ENCODE measurements around the gene RPTOR.

RPTOR gene

DNA sequence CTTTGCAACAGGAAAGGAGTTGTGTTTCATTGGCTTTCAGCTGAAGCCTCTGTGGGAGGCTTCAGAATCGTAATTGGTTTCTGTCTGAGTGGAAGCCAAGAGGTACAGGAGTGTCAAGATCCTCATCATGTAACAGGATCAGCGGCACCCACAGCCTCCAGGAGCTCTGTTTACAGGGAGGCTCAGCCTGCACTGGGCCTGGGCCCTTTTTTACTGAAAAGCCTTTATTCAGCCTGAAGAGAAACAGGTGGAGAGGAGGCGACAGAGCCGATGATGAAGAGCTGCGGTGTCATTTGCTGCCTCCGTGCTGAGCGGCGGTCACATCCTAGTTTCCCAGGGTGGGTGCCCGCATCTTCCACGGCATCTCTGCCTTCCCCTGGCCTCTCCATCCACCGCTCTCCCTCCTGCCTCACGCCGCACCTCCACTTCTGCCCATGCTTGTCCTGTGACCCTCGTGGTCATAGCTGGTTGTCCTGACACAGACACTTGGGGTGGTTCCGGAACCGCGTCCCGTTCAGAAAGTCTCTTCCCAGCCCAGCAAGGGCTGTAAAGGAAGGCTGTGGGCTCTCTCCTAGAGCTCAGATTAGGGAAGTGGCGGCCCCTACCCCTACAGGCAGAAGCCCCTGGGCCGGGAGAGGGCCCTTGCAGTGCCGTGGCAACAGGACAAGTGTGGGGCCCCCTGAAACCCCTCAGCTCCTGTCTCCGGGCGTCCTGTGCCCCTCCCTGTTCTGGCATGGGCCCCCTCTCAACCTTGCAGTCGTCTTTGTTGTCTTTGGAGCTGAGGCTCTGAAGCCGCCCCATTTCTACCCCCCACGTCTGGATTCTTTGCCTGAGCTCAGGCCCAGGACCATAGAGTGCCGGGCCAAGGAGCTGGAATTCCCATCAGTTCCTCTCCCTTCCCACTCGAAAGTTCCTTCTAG is 393.1 kb downstream of the RPTOR start:
- Histone ChIP-seq H3K4me3 (ENCODE audit: low read depth, low read length, poor library complexity, severe bottlenecking) (no peak overlapping the region), H3K27ac (ENCODE audit: low read depth, low read length, poor library complexity, severe bottlenecking) (no peak overlapping the region), H3K9me2 (ENCODE audit: low read depth, low read length) (no peaks in the 10 kb centered on the region), H4K20me1 (ENCODE audit: insufficient read depth, low read length) (no peaks in the 10 kb centered on the region), H3K9me3 (ENCODE audit: low read length) (no peaks in the 10 kb centered on the region), H3K36me3 (ENCODE audit: insufficient read depth, low read length) (peaks cover 82% of the 10 kb centered on the region), H3K27me3 (ENCODE audit: insufficient read depth, low read length) (no peaks in the 10 kb centered on the region), H3K4me1 (ENCODE audit: insufficient read depth, low read length, severe bottlenecking) (no peaks in the 10 kb centered on the region), H3K4me2 (ENCODE audit: low read length) (no peak overlapping the region), H3F3A (ENCODE audit: insufficient read depth, low read length) (no peaks in the 10 kb centered on the region), H3K79me2 (ENCODE audit: insufficient read depth, low read length) (no peaks in the 10 kb centered on the region), H3K9ac (ENCODE audit: low read length) (no peak overlapping the region), H2AFZ (ENCODE audit: low read length) (no peak overlapping the region)
- no peak for TF ChIP-seq EZH2 (IDR thresholded peaks at IDR 0.05; ENCODE audit: borderline replicate concordance, low read length)

DNA sequence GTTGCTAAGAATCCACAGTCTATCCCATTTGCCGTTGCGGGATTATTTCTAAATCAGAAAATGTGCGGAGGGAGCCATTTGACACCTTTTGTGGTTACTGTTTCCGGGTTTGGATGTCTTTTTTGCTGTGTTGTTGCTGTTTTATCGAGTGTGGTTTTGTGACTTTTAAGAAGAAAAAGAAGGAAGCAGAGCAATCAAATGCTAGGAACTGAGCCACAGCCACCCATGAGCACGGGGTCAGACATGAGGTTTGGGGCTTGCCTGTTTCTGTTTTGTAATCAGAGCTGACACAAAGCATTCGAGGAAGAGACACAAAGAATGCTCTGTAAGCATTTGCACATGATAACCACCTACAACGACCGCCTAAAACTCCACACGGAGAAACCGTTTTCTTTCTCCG is 393.9 kb downstream of the RPTOR start:
- Histone ChIP-seq H3F3A (ENCODE audit: insufficient read depth, low read length) (no peaks in the 10 kb centered on the region), H2AFZ (ENCODE audit: low read length) (no peak overlapping the region), H3K4me2 (ENCODE audit: low read length) (no peak overlapping the region), H4K20me1 (ENCODE audit: insufficient read depth, low read length) (no peaks in the 10 kb centered on the region), H3K9ac (ENCODE audit: low read length) (no peak overlapping the region), H3K9me3 (ENCODE audit: low read length) (no peaks in the 10 kb centered on the region), H3K9me2 (ENCODE audit: low read depth, low read length) (no peaks in the 10 kb centered on the region), H3K36me3 (ENCODE audit: insufficient read depth, low read length) (peaks cover 90% of the 10 kb centered on the region), H3K4me1 (ENCODE audit: insufficient read depth, low read length, severe bottlenecking) (no peaks in the 10 kb centered on the region), H3K4me3 (ENCODE audit: low read depth, low read length, poor library complexity, severe bottlenecking) (no peak overlapping the region), H3K27ac (ENCODE audit: low read depth, low read length, poor library complexity, severe bottlenecking) (no peak overlapping the region), H3K27me3 (ENCODE audit: insufficient read depth, low read length) (no peaks in the 10 kb centered on the region), H3K79me2 (ENCODE audit: insufficient read depth, low read length) (no peaks in the 10 kb centered on the region)
- no peak for TF ChIP-seq EZH2 (IDR thresholded peaks at IDR 0.05; ENCODE audit: borderline replicate concordance, low read length)
- TF ChIP-seq, protein P1, sequence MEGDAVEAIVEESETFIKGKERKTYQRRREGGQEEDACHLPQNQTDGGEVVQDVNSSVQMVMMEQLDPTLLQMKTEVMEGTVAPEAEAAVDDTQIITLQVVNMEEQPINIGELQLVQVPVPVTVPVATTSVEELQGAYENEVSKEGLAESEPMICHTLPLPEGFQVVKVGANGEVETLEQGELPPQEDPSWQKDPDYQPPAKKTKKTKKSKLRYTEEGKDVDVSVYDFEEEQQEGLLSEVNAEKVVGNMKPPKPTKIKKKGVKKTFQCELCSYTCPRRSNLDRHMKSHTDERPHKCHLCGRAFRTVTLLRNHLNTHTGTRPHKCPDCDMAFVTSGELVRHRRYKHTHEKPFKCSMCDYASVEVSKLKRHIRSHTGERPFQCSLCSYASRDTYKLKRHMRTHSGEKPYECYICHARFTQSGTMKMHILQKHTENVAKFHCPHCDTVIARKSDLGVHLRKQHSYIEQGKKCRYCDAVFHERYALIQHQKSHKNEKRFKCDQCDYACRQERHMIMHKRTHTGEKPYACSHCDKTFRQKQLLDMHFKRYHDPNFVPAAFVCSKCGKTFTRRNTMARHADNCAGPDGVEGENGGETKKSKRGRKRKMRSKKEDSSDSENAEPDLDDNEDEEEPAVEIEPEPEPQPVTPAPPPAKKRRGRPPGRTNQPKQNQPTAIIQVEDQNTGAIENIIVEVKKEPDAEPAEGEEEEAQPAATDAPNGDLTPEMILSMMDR (IDR thresholded peaks at IDR 0.05; ENCODE audit: low read length): no peak

DNA sequence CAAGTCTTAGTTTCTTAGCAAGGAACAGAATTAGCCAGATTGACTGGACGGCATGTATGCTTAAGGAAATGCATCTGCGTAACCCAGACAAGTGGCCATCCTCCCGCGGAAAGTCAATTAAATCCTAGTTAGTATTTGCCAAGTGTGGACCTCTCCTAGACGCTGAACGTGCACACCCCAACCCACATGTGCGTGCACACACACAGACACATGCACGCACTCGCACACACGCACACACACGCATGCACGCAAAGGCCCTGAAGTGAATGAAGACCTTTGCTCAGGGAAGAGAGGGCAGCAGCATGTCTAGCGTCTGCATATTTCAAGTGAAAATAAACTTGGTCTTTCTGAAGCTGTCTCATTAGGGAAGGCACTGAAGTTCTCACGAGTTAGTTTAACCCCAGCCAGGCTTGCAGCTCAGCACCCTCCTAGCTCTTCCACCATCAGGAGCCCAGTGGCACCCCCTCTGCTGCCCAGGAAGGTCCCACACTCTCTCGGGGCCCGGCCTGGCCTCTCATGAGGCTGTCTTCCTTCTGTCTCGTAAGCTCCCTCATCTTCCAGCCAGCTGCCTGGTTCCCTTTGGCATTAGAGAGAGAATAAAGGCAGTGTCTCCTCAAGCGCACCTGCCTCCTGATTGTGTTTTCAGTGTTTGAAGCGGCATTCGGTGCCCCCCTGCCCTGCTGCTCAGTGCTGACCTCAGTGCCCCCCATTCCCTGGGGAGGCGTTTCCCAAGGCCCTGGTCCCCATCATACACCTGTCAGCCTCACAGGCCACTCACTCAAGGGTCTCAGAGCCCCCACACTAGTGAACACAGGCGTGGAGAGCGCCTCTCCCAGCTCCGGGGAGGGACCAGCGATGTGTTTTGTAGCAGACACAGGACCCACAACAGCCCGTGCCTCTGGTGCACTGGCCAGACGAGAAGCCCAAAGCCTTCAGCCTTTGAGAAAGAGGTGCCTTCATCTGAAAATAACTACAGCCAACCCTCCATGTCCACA is 394.8 kb downstream of the RPTOR start:
- Histone ChIP-seq H3K27ac (ENCODE audit: low read depth, low read length, poor library complexity, severe bottlenecking) (no peak overlapping the region), H3K4me1 (ENCODE audit: insufficient read depth, low read length, severe bottlenecking) (no peaks in the 10 kb centered on the region), H3K79me2 (ENCODE audit: insufficient read depth, low read length) (no peaks in the 10 kb centered on the region), H4K20me1 (ENCODE audit: insufficient read depth, low read length) (no peaks in the 10 kb centered on the region), H3K27me3 (ENCODE audit: insufficient read depth, low read length) (no peaks in the 10 kb centered on the region), H3K9me2 (ENCODE audit: low read depth, low read length) (no peaks in the 10 kb centered on the region), H3K9me3 (ENCODE audit: low read length) (no peaks in the 10 kb centered on the region), H3K4me2 (ENCODE audit: low read length) (no peak overlapping the region), H3K4me3 (ENCODE audit: low read depth, low read length, poor library complexity, severe bottlenecking) (no peak overlapping the region), H3F3A (ENCODE audit: insufficient read depth, low read length) (no peaks in the 10 kb centered on the region), H3K9ac (ENCODE audit: low read length) (no peak overlapping the region), H2AFZ (ENCODE audit: low read length) (no peak overlapping the region), H3K36me3 (ENCODE audit: insufficient read depth, low read length) (peaks cover 94% of the 10 kb centered on the region)
- TF ChIP-seq, protein P1 (IDR thresholded peaks at IDR 0.05; ENCODE audit: low read length): no peak
- no peak for TF ChIP-seq EZH2 (IDR thresholded peaks at IDR 0.05; ENCODE audit: borderline replicate concordance, low read length)

All from OCI-LY1 (cell line).